Endodermal cell (in vitro differentiated cells): ENCODE data around the gene COP1. TPM values are rescaled to one million over a fixed set of nuclear protein-coding genes. Genes with fewer than 3 reads are reported as not detected.

Experiments
- DNase-seq: peaks from one replicate; pipeline ENCODE4 v3.0.0-alpha.2; 2017
- H3K27ac ChIP-seq: 2 replicates; pipeline ENCODE4 v1.5.1; 2013; ENCODE audit warnings: mild to moderate bottlenecking, low read depth, low read length, moderate library complexity
- H3K27me3 ChIP-seq: 2 replicates; pipeline ENCODE4 v1.6.1; 2013; ENCODE audit warnings: mild to moderate bottlenecking, low read length, moderate library complexity; ENCODE audit not compliant: insufficient read depth, control insufficient read depth, poor library complexity, severe bottlenecking
- H3K36me3 ChIP-seq: 2 replicates; pipeline ENCODE4 v1.7.0; 2013; ENCODE audit warnings: mild to moderate bottlenecking, low read length, moderate library complexity; ENCODE audit not compliant: control insufficient read depth, insufficient read depth
- H3K4me1 ChIP-seq: one replicate; pipeline ENCODE4 v1.7.0; 2013; ENCODE audit warnings: low read length; ENCODE audit not compliant: control insufficient read depth, insufficient read depth
- H3K4me3 ChIP-seq: 2 replicates; pipeline ENCODE4 v1.5.1; 2013; ENCODE audit warnings: mild to moderate bottlenecking, low read length, moderate library complexity
- H3K9ac ChIP-seq: 2 replicates; pipeline ENCODE4 v1.6.1; 2013; ENCODE audit warnings: mild to moderate bottlenecking, low read length, moderate library complexity; ENCODE audit not compliant: poor library complexity, severe bottlenecking; ENCODE audit errors: extremely low read depth
- H3K9me3 ChIP-seq: 2 replicates; pipeline ENCODE4 v1.6.1; 2013; ENCODE audit warnings: mild to moderate bottlenecking, low read length, moderate library complexity; ENCODE audit not compliant: control insufficient read depth
- H3K27ac Mint-ChIP-seq: 2 replicates; pipeline ENCODE4 v1.8.0; 2020; ENCODE audit warnings: mixed read lengths
- H3K27me3 Mint-ChIP-seq: 2 replicates; pipeline ENCODE4 v1.8.0; 2021; ENCODE audit warnings: mild to moderate bottlenecking, mixed read lengths; ENCODE audit not compliant: insufficient read depth
- H3K36me3 Mint-ChIP-seq: 2 replicates; pipeline ENCODE4 v1.8.0; 2020; ENCODE audit warnings: low read depth, mixed read lengths
- H3K4me1 Mint-ChIP-seq: 2 replicates; pipeline ENCODE4 v1.8.0; 2020; ENCODE audit warnings: mixed read lengths
- H3K4me3 Mint-ChIP-seq: 2 replicates; pipeline ENCODE4 v1.8.0; 2020; ENCODE audit warnings: mild to moderate bottlenecking, moderate library complexity, mixed read lengths
- H3K9me3 Mint-ChIP-seq: 2 replicates; pipeline ENCODE4 v1.8.0; 2020; ENCODE audit warnings: mild to moderate bottlenecking, mixed read lengths
- CTCF ChIP-seq: fragments of 200-600 bp; sonication (generic); conservative IDR thresholded peaks from 2 replicates; pipeline ENCODE4 v1.5.0; 2021; ENCODE audit warnings: antibody characterized with exemption, mild to moderate bottlenecking
- whole genome bisulfite sequencing, 2 experiments: methylation state at CpG; one replicate each; pipeline versions ENCODE4 v1.1.5 to v1.1.7; 2013; ENCODE audit warnings: missing lambda C conversion rate in 2 of 2, mixed read lengths in 1 of 2; ENCODE audit not compliant: insufficient coverage in 1 of 2, insufficient read length in 1 of 2; 5-methylcytosine and 5-hydroxymethylcytosine counted together
- total RNA-seq, 2 donors: library from RNA; stranded (reverse); fragmentation: NEBNext Ultra II Directional in 1 of 2; extraction: Animal tissue kit (Norgen Biotek cat#: 25700) in 1 of 2; gene quantifications; 2 replicates in 1 of 2; 3 replicates in 1 of 2; pipeline ENCODE4 v1.2.1, GENCODE V29; 2021

The COP1 gene
- total RNA-seq, 2 donors from 2014 or later, result 70.1 to 70.6 TPM

GRCh38 chr1:176101951-176102642 lies 105.0 kb downstream of the COP1 start:
- Histone ChIP-seq H3K9me3 (peaks cover 41% of the 10 kb centered on the region), H3K36me3 (peaks cover 69% of the 10 kb centered on the region), H3K4me3 (no peak overlapping the region), H3K9ac (no peak overlapping the region), H3K27me3 (no peaks in the 10 kb centered on the region), H3K4me1 (no peaks in the 10 kb centered on the region), H3K27ac (no peak overlapping the region)
- H3K27me3 Mint-ChIP-seq, result no peaks in the 10 kb centered on the region
- DNase-seq, result no peak
- no peak overlapping the region for H3K4me3 Mint-ChIP-seq
- TF ChIP-seq CTCF, result no peak
- WGBS, 2 experiments, result 93 to 96% methylated on average over 5 of the region's 5 CpGs
- peaks cover 58% of the 10 kb centered on the region for H3K36me3 Mint-ChIP-seq
- H3K9me3 Mint-ChIP-seq, result peaks cover 27% of the 10 kb centered on the region
- no peaks in the 10 kb centered on the region for H3K4me1 Mint-ChIP-seq
- no peak overlapping the region for H3K27ac Mint-ChIP-seq

- H3K27me3 ChIP-seq, result no peaks in the 10 kb centered on the region
- DNase-seq, result no peak
- no peaks in the 10 kb centered on the region for H3K4me1 ChIP-seq
- H3K27ac ChIP-seq, result no peak overlapping the region
- H3K9me3 ChIP-seq, result peaks cover 51% of the 10 kb centered on the region
- Mint-ChIP-seq H3K9me3 (peaks cover 29% of the 10 kb centered on the region), H3K4me1 (no peaks in the 10 kb centered on the region), H3K27ac (no peak overlapping the region), H3K36me3 (peaks cover 68% of the 10 kb centered on the region), H3K4me3 (no peak overlapping the region), H3K27me3 (no peaks in the 10 kb centered on the region)
- WGBS, 2 experiments, result 100% methylated on average over 1 to 2 of the region's 2 CpGs
- H3K9ac ChIP-seq, result no peak overlapping the region
- peaks cover 81% of the 10 kb centered on the region for H3K36me3 ChIP-seq
- H3K4me3 ChIP-seq, result peak overlapping the region; percentile 33
- no peak for TF ChIP-seq CTCF
Observed at GRCh38 chr1:176098560-176098959, 108.5 kb downstream of the COP1 start.

DNA sequence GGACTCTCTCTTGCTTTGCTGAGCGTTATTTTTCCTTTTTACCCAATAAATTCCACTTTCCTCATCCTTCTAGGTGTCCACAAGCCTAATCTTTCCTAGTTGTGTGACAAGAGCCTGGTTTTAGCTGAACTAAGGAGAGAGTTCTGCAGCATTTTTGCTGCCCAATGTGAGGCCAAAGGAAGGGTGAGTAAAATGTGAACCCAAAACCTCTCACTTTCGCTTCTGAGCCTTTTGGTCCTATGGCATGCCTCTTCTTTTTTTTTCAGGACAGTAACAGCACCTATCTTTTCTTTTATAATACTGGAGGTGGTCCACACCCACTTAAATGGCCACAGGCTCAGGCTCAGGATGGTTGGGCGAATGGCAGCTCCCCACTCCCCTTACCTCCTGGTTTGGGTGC lies 111.1 kb downstream of the COP1 start:
- no peak for DNase-seq
- Histone ChIP-seq H3K4me1 (no peaks in the 10 kb centered on the region), H3K27ac (no peak overlapping the region), H3K9ac (no peak overlapping the region), H3K36me3 (peaks cover 67% of the 10 kb centered on the region), H3K27me3 (no peaks in the 10 kb centered on the region), H3K4me3 (no peak overlapping the region), H3K9me3 (peaks cover 52% of the 10 kb centered on the region)
- Mint-ChIP-seq H3K9me3 (peaks cover 31% of the 10 kb centered on the region), H3K36me3 (peaks cover 57% of the 10 kb centered on the region), H3K4me3 (no peak overlapping the region), H3K27ac (no peak overlapping the region), H3K27me3 (no peaks in the 10 kb centered on the region), H3K4me1 (no peaks in the 10 kb centered on the region)
- WGBS, 2 experiments, result 95 to 100% methylated on average over 2 to 3 of the region's 3 CpGs
- TF ChIP-seq CTCF, result no peak
